GM19035 (cell line): ENCODE results near the gene SHC3.

ENCODE experiments used
- ATAC-seq: cut with Tn5 transposase; IDR thresholded peaks from one replicate; pipeline ENCODE4 v1.9.1; 2021; ENCODE audit not compliant: unreplicated experiment

Gene SHC3

GRCh38 chr9:88971131-88971960, 207.3 kb downstream of the SHC3 start:
- ATAC-seq, result no peak

GRCh38 chr9:88969646-88970373, 208.8 kb downstream of the SHC3 start:
- no peak for ATAC-seq

- ATAC-seq, result no peak
These were observed 209.8 kb downstream of the SHC3 start for GRCh38 chr9:88968799-88969198.

- no peak for ATAC-seq
These were observed 211.5 kb downstream of the SHC3 start for GRCh38 chr9:88966894-88967676.

GRCh38 chr9:88965473-88965872, 213.1 kb downstream of the SHC3 start:
- no peak for ATAC-seq

GRCh38 chr9:88960632-88961031, 218.0 kb downstream of the SHC3 start:
- ATAC-seq, result no peak

- no peak for ATAC-seq
These were observed 218.7 kb downstream of the SHC3 start for GRCh38 chr9:88959727-88960469.

GRCh38 chr9:88957526-88957925, 221.1 kb downstream of the SHC3 start:
- no peak for ATAC-seq
